Measurements from ENCODE around the gene WDR59. TPM values are rescaled to one million over a fixed set of nuclear protein-coding genes. Genes with fewer than 3 reads are reported as not detected.

Gene WDR59
- polyA plus RNA-seq, 1 of the 3 experiments (the other 2 are of a cell fraction) = 48.2 TPM

DNA sequence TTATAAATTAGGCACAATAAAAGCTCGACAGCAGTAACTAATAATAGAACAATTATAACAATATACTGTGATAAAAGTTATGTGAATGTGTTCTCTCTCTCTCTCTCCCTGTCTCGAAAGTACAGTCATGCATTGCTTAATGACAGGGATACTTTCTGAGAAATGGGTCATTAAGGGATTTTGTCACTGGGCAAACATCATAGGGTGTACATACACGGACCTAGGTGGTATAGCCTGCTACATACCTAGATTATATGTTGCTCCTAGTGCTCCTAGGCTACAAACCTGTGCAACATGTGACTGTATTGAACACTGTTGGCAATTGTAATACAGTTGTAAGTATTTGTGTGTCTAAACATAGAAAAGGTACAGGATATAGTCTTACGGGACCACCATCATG lies 20.8 kb upstream of the WDR59 start:
- H3K9me2 ChIP-seq = no peaks in the 10 kb centered on the region
- peaks cover 100% of the 10 kb centered on the region for H3K79me2 ChIP-seq (ENCODE audit: insufficient read depth)
- CTCF ChIA-PET = interaction anchor here (1.6 kb wide), 1 partner anchor 106 kb away, joined by 10 read pairs; no protein-coding TSS in a partner anchor
- H3K27me3 ChIP-seq (ENCODE audit: insufficient read depth) = no peaks in the 10 kb centered on the region
- H3K9me3 ChIP-seq = no peaks in the 10 kb centered on the region
- peaks cover 53% of the 10 kb centered on the region for H4K20me1 ChIP-seq (ENCODE audit: insufficient read depth)
- H3F3A ChIP-seq (replicated peaks; ENCODE audit: insufficient read depth) = peaks cover under 1% of the 10 kb centered on the region
- POLR2A ChIA-PET = no interaction called here
- 86% methylated on average over 4 of the region's 4 CpGs for WGBS (ENCODE audit: low lambda C conversion rate)
- DNase-seq = no peak
- H3K36me3 ChIP-seq (replicated peaks in 1 of 2; ENCODE audit: control insufficient read depth in 1 of 2, insufficient read depth in 2 of 2, low read length in 1 of 2) = peaks cover 0 to 8% of the 10 kb centered on the region in 2 experiments
- TF ChIP-seq TEAD4 (IDR thresholded peaks at IDR 0.05; ENCODE audit: borderline replicate concordance, insufficient read depth) (no peak), TAF1 (IDR thresholded peaks at IDR 0.05; ENCODE audit: borderline replicate concordance, low read depth, low read length) (no peak), TCF12 (IDR thresholded peaks at IDR 0.05) (no peak), YY1 (IDR thresholded peaks at IDR 0.05; ENCODE audit: low read depth) (no peak), SIN3A (IDR thresholded peaks at IDR 0.05; ENCODE audit: borderline replicate concordance, low read depth, low read length) (no peak), GABPA (IDR thresholded peaks at IDR 0.05; ENCODE audit: low read depth) (no peak)
- TF ChIP-seq, protein P1, sequence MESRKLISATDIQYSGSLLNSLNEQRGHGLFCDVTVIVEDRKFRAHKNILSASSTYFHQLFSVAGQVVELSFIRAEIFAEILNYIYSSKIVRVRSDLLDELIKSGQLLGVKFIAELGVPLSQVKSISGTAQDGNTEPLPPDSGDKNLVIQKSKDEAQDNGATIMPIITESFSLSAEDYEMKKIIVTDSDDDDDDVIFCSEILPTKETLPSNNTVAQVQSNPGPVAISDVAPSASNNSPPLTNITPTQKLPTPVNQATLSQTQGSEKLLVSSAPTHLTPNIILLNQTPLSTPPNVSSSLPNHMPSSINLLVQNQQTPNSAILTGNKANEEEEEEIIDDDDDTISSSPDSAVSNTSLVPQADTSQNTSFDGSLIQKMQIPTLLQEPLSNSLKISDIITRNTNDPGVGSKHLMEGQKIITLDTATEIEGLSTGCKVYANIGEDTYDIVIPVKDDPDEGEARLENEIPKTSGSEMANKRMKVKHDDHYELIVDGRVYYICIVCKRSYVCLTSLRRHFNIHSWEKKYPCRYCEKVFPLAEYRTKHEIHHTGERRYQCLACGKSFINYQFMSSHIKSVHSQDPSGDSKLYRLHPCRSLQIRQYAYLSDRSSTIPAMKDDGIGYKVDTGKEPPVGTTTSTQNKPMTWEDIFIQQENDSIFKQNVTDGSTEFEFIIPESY (IDR thresholded peaks at IDR 0.05; ENCODE audit: borderline replicate concordance, low read depth) = no peak
- TF ChIP-seq, protein P2, sequence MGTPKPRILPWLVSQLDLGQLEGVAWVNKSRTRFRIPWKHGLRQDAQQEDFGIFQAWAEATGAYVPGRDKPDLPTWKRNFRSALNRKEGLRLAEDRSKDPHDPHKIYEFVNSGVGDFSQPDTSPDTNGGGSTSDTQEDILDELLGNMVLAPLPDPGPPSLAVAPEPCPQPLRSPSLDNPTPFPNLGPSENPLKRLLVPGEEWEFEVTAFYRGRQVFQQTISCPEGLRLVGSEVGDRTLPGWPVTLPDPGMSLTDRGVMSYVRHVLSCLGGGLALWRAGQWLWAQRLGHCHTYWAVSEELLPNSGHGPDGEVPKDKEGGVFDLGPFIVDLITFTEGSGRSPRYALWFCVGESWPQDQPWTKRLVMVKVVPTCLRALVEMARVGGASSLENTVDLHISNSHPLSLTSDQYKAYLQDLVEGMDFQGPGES (IDR thresholded peaks at IDR 0.05; ENCODE audit: low read depth, low read length) = no peak
- TF ChIP-seq, protein P3, sequence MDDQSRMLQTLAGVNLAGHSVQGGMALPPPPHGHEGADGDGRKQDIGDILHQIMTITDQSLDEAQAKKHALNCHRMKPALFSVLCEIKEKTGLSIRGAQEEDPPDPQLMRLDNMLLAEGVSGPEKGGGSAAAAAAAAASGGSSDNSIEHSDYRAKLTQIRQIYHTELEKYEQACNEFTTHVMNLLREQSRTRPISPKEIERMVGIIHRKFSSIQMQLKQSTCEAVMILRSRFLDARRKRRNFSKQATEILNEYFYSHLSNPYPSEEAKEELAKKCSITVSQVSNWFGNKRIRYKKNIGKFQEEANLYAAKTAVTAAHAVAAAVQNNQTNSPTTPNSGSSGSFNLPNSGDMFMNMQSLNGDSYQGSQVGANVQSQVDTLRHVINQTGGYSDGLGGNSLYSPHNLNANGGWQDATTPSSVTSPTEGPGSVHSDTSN (IDR thresholded peaks at IDR 0.05) = no peak
- no peak overlapping the region for H3K27ac ChIP-seq (ENCODE audit: low read depth in 2 of 2, low read length in 1 of 2)
- no peak overlapping the region for H2AFZ ChIP-seq (ENCODE audit: low read depth)
- no peak overlapping the region for H3K4me2 ChIP-seq
- no peak overlapping the region for H3K4me3 ChIP-seq (ENCODE audit: low read depth in 2 of 2, low read length in 1 of 2)
- peaks cover 0 to 19% of the 10 kb centered on the region in 2 experiments; a peak in 3 of 4 replicates for H3K4me1 ChIP-seq (ENCODE audit: control insufficient read depth in 1 of 2, insufficient read depth in 2 of 2, low read depth in 1 of 2, low read length in 1 of 2)
- H3K9ac ChIP-seq = no peak overlapping the region

DNA sequence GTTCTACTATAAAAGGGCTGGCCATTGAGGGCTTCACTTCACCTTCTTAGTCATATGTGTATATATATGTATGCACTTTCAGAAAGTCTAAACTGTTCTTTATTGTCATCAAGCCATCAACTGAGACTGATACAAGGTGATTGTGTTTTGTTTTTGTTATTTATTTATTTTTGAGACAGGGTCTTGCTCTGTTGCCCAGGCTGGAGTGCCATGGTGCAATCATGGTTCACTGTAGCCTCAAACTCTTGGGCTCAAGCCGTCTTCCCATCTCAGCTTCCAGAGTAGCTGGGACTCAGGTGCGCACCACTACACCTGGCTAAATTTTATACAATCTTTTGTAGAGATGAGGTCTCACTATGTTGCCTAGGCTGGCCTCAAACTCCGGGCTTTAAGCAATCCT lies 19.5 kb upstream of the WDR59 start:
- Histone ChIP-seq H3K4me3 (ENCODE audit: low read depth in 2 of 2, low read length in 1 of 2) (no peak overlapping the region), H2AFZ (ENCODE audit: low read depth) (no peak overlapping the region), H3K36me3 (replicated peaks in 1 of 2; ENCODE audit: control insufficient read depth in 1 of 2, insufficient read depth in 2 of 2, low read length in 1 of 2) (peaks cover 0 to 8% of the 10 kb centered on the region in 2 experiments), H3K27me3 (ENCODE audit: insufficient read depth) (no peaks in the 10 kb centered on the region), H3K4me2 (no peak overlapping the region), H3K27ac (ENCODE audit: low read depth in 2 of 2, low read length in 1 of 2) (no peak overlapping the region), H3K4me1 (ENCODE audit: control insufficient read depth in 1 of 2, insufficient read depth in 2 of 2, low read depth in 1 of 2, low read length in 1 of 2) (peaks cover 0 to 26% of the 10 kb centered on the region in 2 experiments; a peak in 3 of 4 replicates), H3K9me2 (no peaks in the 10 kb centered on the region), H4K20me1 (ENCODE audit: insufficient read depth) (peaks cover 63% of the 10 kb centered on the region), H3K9ac (no peak overlapping the region), H3K79me2 (ENCODE audit: insufficient read depth) (peaks cover 100% of the 10 kb centered on the region), H3F3A (replicated peaks; ENCODE audit: insufficient read depth) (no peaks in the 10 kb centered on the region), H3K9me3 (no peaks in the 10 kb centered on the region)
- ChIA-PET CTCF (interaction anchor here (1.6 kb wide), 1 partner anchor 107 kb away, joined by 10 read pairs; no protein-coding TSS in a partner anchor), POLR2A (no interaction called here)
- WGBS (ENCODE audit: low lambda C conversion rate) = 98% methylated on average over 3 of the region's 3 CpGs
- DNase-seq = no peak
- no peak for TF ChIP-seq EP300 (IDR thresholded peaks at IDR 0.05; ENCODE audit: borderline replicate concordance in 1 of 2, low read depth in 1 of 2, low read length in 1 of 2)
- TF ChIP-seq, protein P1 (IDR thresholded peaks at IDR 0.05; ENCODE audit: borderline replicate concordance, low read depth) = no peak
- no peak for TF ChIP-seq GABPA (IDR thresholded peaks at IDR 0.05; ENCODE audit: low read depth)
- TF ChIP-seq FOSL2 (IDR thresholded peaks at IDR 0.05; ENCODE audit: borderline replicate concordance, low read depth) = no peak
- no peak for TF ChIP-seq MXI1 (IDR thresholded peaks at IDR 0.05; ENCODE audit: low read depth, low read length)
- no peak for TF ChIP-seq NRF1 (IDR thresholded peaks at IDR 0.05; ENCODE audit: low read depth, low read length)
- TF ChIP-seq, protein P4, sequence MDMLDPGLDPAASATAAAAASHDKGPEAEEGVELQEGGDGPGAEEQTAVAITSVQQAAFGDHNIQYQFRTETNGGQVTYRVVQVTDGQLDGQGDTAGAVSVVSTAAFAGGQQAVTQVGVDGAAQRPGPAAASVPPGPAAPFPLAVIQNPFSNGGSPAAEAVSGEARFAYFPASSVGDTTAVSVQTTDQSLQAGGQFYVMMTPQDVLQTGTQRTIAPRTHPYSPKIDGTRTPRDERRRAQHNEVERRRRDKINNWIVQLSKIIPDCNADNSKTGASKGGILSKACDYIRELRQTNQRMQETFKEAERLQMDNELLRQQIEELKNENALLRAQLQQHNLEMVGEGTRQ (IDR thresholded peaks at IDR 0.05; ENCODE audit: borderline replicate concordance, low read depth, low read length) = no peak
- TF ChIP-seq ELF1 (IDR thresholded peaks at IDR 0.05) = no peak
- TF ChIP-seq POLR2AphosphoS5 (IDR thresholded peaks at IDR 0.05; ENCODE audit: low read depth, low read length) = no peak
- no peak for TF ChIP-seq TAF1 (IDR thresholded peaks at IDR 0.05; ENCODE audit: borderline replicate concordance, low read depth, low read length)
- no peak for TF ChIP-seq NFIC (IDR thresholded peaks at IDR 0.05; ENCODE audit: borderline replicate concordance)
- TF ChIP-seq FOXJ3 (CRISPR knock-in tag; IDR thresholded peaks at IDR 0.05) = no peak
- TF ChIP-seq, protein P5, sequence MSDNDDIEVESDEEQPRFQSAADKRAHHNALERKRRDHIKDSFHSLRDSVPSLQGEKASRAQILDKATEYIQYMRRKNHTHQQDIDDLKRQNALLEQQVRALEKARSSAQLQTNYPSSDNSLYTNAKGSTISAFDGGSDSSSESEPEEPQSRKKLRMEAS (IDR thresholded peaks at IDR 0.05; ENCODE audit: low read depth) = no peak
- TF ChIP-seq RAD21 (IDR thresholded peaks at IDR 0.05; ENCODE audit: low read length) = no peak
- TF ChIP-seq RXRA (IDR thresholded peaks at IDR 0.05; ENCODE audit: borderline replicate concordance, low read depth) = no peak
- TF ChIP-seq YY1 (IDR thresholded peaks at IDR 0.05; ENCODE audit: low read depth) = no peak
